H9 (cell line): ENCODE results near the gene HSP90AA1. TPM values are rescaled to one million over a fixed set of nuclear protein-coding genes. Genes with fewer than 3 reads are reported as not detected.
"Not testable (repeated sequence)": the region's sequence is repeated elsewhere in the genome, so short reads cannot be mapped to it uniquely, and the experiment has no call there.

Experiments used
- DNase-seq: peaks from one replicate; pipeline ENCODE4 v3.0.0-alpha.2; 2017
- H2AFZ ChIP-seq: one replicate; pipeline ENCODE4 v1.6.1; 2013; ENCODE audit warnings: mild to moderate bottlenecking, low read length, control low read depth, moderate library complexity
- H2AK5ac ChIP-seq: 2 replicates; pipeline ENCODE4 v1.6.1; 2013; ENCODE audit warnings: low read length, control low read depth, mixed read lengths; ENCODE audit not compliant: insufficient read length
- H2BK120ac ChIP-seq: one replicate; pipeline ENCODE4 v1.6.1; 2013; ENCODE audit warnings: low read depth, mild to moderate bottlenecking, low read length, control low read depth, inconsistent platforms; ENCODE audit not compliant: poor library complexity, severe bottlenecking
- H2BK12ac ChIP-seq: 2 replicates; pipeline ENCODE4 v1.6.1; 2013; ENCODE audit warnings: low read length, control low read depth, mixed read lengths, low read depth; ENCODE audit not compliant: insufficient read length
- H2BK15ac ChIP-seq: 2 replicates; pipeline ENCODE4 v1.6.1; 2013; ENCODE audit warnings: low read depth, low read length, control low read depth
- H2BK20ac ChIP-seq: one replicate; pipeline ENCODE4 v1.6.1; 2013; ENCODE audit warnings: low read depth, mild to moderate bottlenecking, low read length, control low read depth, inconsistent platforms; ENCODE audit not compliant: poor library complexity, severe bottlenecking
- H2BK5ac ChIP-seq: 2 replicates; pipeline ENCODE4 v1.6.1; 2013; ENCODE audit warnings: low read length, control low read depth, mixed read lengths; ENCODE audit not compliant: insufficient read length
- H3K14ac ChIP-seq: 2 replicates; pipeline ENCODE4 v1.6.1; 2013; ENCODE audit warnings: low read length, control low read depth; ENCODE audit not compliant: insufficient read depth
- H3K18ac ChIP-seq: 2 replicates; pipeline ENCODE4 v1.6.1; 2013; ENCODE audit warnings: low read depth, mild to moderate bottlenecking, mixed read lengths, low read length, control low read depth; ENCODE audit not compliant: insufficient read length
- H3K23ac ChIP-seq: 2 replicates; pipeline ENCODE4 v1.6.1; 2013; ENCODE audit warnings: low read length, control low read depth, mixed read lengths, low read depth; ENCODE audit not compliant: insufficient read length
- H3K23me2 ChIP-seq: 2 replicates; pipeline ENCODE4 v1.6.1; 2013; ENCODE audit warnings: low read depth, mild to moderate bottlenecking, mixed read lengths, low read length, control low read depth; ENCODE audit not compliant: insufficient read length, poor library complexity, severe bottlenecking
- H3K27ac ChIP-seq: 2 replicates; pipeline ENCODE4 v1.5.1; 2013; ENCODE audit warnings: low read length, control low read depth, mixed read lengths, low read depth; ENCODE audit not compliant: insufficient read length
- H3K27me3 ChIP-seq: 2 replicates; pipeline ENCODE4 v1.6.1; 2013; ENCODE audit warnings: low read length, control low read depth, inconsistent platforms; ENCODE audit not compliant: insufficient read depth
- H3K4ac ChIP-seq: 2 replicates; pipeline ENCODE4 v1.6.1; 2013; ENCODE audit warnings: low read depth, mild to moderate bottlenecking, control low read depth, inconsistent platforms, low read length, moderate library complexity
- H3K4me1 ChIP-seq: 2 replicates; pipeline ENCODE4 v1.6.1; 2013; ENCODE audit warnings: low read length, control low read depth, inconsistent platforms; ENCODE audit not compliant: insufficient read depth
- H3K4me2 ChIP-seq: 2 replicates; pipeline ENCODE4 v1.6.1; 2013; ENCODE audit warnings: low read length, control low read depth, mixed read lengths; ENCODE audit not compliant: insufficient read length, insufficient read depth
- H3K56ac ChIP-seq: 2 replicates; pipeline ENCODE4 v1.6.1; 2013; ENCODE audit warnings: low read depth, mild to moderate bottlenecking, mixed read lengths, low read length, control low read depth; ENCODE audit not compliant: insufficient read length
- H3K79me1 ChIP-seq: 2 replicates; pipeline ENCODE4 v1.6.1; 2013; ENCODE audit warnings: low read depth, mild to moderate bottlenecking, moderate library complexity, low read length, control low read depth, inconsistent platforms; ENCODE audit not compliant: insufficient read depth, poor library complexity, severe bottlenecking
- H3K79me2 ChIP-seq: 2 replicates; pipeline ENCODE4 v1.6.1; 2013; ENCODE audit warnings: low read length, control low read depth, inconsistent platforms; ENCODE audit not compliant: insufficient read depth
- H3K9ac ChIP-seq: 2 replicates; pipeline ENCODE4 v1.6.1; 2013; ENCODE audit warnings: low read length, control low read depth, mixed read lengths; ENCODE audit not compliant: insufficient read length; ENCODE audit errors: extremely low read depth
- H3K9me3 ChIP-seq: one replicate; pipeline ENCODE4 v1.6.1; 2013; ENCODE audit warnings: low read depth, low read length, inconsistent platforms; ENCODE audit not compliant: control insufficient read depth
- H3T11ph ChIP-seq: one replicate; pipeline ENCODE4 v1.6.1; 2013; ENCODE audit warnings: mild to moderate bottlenecking, low read length, control low read depth, inconsistent platforms
- H4K20me1 ChIP-seq: one replicate; pipeline ENCODE4 v1.6.1; 2013; ENCODE audit not compliant: control insufficient read depth, insufficient read length, insufficient read depth
- H4K5ac ChIP-seq: 2 replicates; pipeline ENCODE4 v1.6.1; 2013; ENCODE audit warnings: low read depth, mild to moderate bottlenecking, mixed read lengths, low read length, control low read depth; ENCODE audit not compliant: insufficient read length
- H4K8ac ChIP-seq: replicated peaks from 2 replicates; pipeline ENCODE4 v1.6.1; 2013; ENCODE audit warnings: low read length, control low read depth, mixed read lengths, low read depth; ENCODE audit not compliant: insufficient read length
- H4K91ac ChIP-seq: 2 replicates; pipeline ENCODE4 v1.6.1; 2013; ENCODE audit warnings: low read depth, mild to moderate bottlenecking, moderate library complexity, mixed read lengths, low read length, control low read depth; ENCODE audit not compliant: insufficient read length
- H3K27ac Mint-ChIP-seq, 3 experiments: 2 replicates in 2 of 3; 3 replicates in 1 of 3; pipeline ENCODE4 v1.8.0; 2020 to 2021; ENCODE audit warnings: mixed read lengths in 3 of 3, mild to moderate bottlenecking in 1 of 3, moderate library complexity in 1 of 3
- H3K27me3 Mint-ChIP-seq: 2 replicates; pipeline ENCODE4 v1.8.0; 2021; ENCODE audit warnings: low read depth, mild to moderate bottlenecking, moderate library complexity, mixed read lengths
- H3K36me3 Mint-ChIP-seq, 3 experiments: 2 replicates in 2 of 3; 3 replicates in 1 of 3; pipeline ENCODE4 v1.8.0; 2020 to 2021; ENCODE audit warnings: low read depth in 3 of 3, mixed read lengths in 3 of 3; ENCODE audit not compliant: insufficient read depth in 1 of 3
- H3K4me1 Mint-ChIP-seq, 2 experiments: 2 replicates each; pipeline ENCODE4 v1.8.0; 2020; ENCODE audit warnings: mixed read lengths in 2 of 2
- H3K4me3 Mint-ChIP-seq, 2 experiments: 2 replicates in 1 of 2; 3 replicates in 1 of 2; pipeline ENCODE4 v1.8.0; 2020 to 2021; ENCODE audit warnings: mild to moderate bottlenecking in 2 of 2, mixed read lengths in 2 of 2, moderate library complexity in 1 of 2
- H3K9me3 Mint-ChIP-seq, 2 experiments: 2 replicates in 1 of 2; 3 replicates in 1 of 2; pipeline ENCODE4 v1.8.0; 2020; ENCODE audit warnings: mild to moderate bottlenecking in 2 of 2, mixed read lengths in 2 of 2, moderate library complexity in 1 of 2
- WGBS: extraction: QIAGEN DNeasy Blood & Tissue Kit; methylation state at CpG from one replicate; pipeline ENCODE4 v1.1.7; 2013; ENCODE audit warnings: missing lambda C conversion rate, low lambda C conversion rate, mixed read lengths; ENCODE audit not compliant: insufficient read length; ENCODE audit errors: extremely low coverage; 5-methylcytosine and 5-hydroxymethylcytosine counted together
- long read RNA-seq: library from polyadenylated mRNA; unstranded; transcript quantifications from one replicate; pipeline ENCODE4 v2.0.0, GENCODE V29; 2020
- total RNA-seq: library from RNA; stranded (reverse); gene quantifications from 2 replicates; pipeline ENCODE4 v1.2.1, GENCODE V29; 2021
- TF ChIP-seq, protein P1 (sequence below): fragments of 200-600 bp; sonication (generic); conservative IDR thresholded peaks from 3 replicates; pipeline ENCODE4 v1.8.0; 2021; ENCODE audit warnings: antibody characterized with exemption, mild to moderate bottlenecking

HSP90AA1 gene
- 953 and 955 TPM in 2 replicates for total RNA-seq
- long read RNA-seq, transcript HSP90AA1-201 (11 exons, 3,379 nt), result major isoform, 24 of 672 reads
- long read RNA-seq, transcript HSP90AA1-205 (2 exons, 429 nt), result minor isoform, 11 of 672 reads
- long read RNA-seq, partial matches to known transcripts, result 619 of 672 reads
- long read RNA-seq, other reads (novel, unspliced or antisense), result 18 of 672 reads

DNA sequence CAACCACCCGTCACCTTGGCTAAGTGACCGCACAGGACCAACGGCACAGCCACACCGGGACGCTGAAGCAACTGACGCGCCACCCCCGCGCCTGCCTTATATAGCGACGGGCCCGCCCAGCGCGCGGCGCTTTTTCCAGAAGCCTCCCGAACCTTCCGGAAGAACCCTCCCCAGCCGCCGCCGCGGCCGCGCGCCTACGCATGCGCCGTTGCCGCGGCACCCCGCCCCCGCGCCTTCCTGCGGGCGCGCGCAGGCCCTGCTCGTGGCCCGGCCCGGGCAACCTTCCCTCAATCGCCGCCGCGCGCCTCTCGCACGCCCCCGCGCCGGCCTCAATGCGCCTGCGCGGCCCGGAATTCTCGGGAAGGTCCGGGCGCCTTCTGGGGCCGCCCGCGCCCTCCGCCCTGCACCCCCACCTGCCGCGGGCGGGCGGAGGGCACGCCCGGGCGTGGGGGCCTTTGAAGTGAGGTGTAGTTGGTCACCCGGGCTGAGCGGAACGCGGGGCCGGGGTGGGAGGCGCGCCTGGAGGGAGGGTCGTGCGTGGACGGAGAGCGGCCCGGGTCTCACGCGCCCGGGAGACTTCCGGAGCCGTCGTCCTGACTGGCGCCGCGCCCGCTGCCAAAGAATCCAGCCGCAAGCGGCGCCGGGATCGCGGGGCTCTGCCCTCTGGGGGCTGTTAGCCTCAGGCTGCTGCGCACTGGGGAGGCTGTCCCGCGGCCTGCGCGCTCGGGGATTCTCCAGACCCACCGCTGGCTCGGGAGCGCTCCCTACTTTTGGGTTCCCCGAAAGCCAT, at the start of gene HSP90AA1:
HSP90AA1 (minus strand) TSS at position 73 of the 790 bp plus-strand sequence. CDS start 666 bp downstream, outside the sequence.
- DNase-seq, result peak; percentile 90
- H2AK5ac ChIP-seq, result no peak within 1 kb of the TSS

DNA sequence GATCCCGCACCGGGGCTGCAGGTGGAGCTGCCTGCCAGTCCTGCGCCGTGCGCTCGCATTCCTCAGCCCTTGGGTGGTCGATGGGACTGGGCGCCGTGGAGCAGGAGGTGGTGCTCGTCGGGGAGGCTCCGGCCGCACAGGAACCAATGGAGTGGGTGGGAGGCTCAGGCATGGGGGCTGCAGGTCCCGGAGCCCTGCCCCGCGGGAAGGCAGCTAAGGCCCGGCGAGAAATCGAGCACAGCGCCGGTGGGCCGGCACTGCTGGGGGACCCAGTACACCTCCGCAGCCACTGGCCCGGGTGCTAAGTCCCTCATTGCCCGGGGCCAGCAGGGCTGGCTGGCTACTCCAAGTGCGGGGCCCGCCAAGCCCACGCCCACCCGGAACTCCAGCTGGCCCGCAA, 48.6 kb upstream of the HSP90AA1 start:
- not testable (repeated sequence) for H3K4me3 Mint-ChIP-seq

More for the DNA sequence above, at the start of gene HSP90AA1:
- H3K9me3 ChIP-seq, result no peaks in the 10 kb centered on the region
- Mint-ChIP-seq H3K27me3 (peaks cover 4% of the 10 kb centered on the region), H3K4me1 (peaks cover 40 to 52% of the 10 kb centered on the region in 2 experiments), H3K27ac (peak within 1 kb of the TSS; percentile 65 to 98 (median 92); a peak in 6 of 7 replicates), H3K9me3 (no peaks in the 10 kb centered on the region; a peak in 2 of 5 replicates), H3K4me3 (peak within 1 kb of the TSS; percentile 95 to 96), H3K36me3 (peaks cover 38 to 46% (median 42%) of the 10 kb centered on the region in 3 experiments)
- H2AFZ ChIP-seq, result no peak within 1 kb of the TSS
- no peak within 1 kb of the TSS for H2BK15ac ChIP-seq
- TF ChIP-seq, protein P1, sequence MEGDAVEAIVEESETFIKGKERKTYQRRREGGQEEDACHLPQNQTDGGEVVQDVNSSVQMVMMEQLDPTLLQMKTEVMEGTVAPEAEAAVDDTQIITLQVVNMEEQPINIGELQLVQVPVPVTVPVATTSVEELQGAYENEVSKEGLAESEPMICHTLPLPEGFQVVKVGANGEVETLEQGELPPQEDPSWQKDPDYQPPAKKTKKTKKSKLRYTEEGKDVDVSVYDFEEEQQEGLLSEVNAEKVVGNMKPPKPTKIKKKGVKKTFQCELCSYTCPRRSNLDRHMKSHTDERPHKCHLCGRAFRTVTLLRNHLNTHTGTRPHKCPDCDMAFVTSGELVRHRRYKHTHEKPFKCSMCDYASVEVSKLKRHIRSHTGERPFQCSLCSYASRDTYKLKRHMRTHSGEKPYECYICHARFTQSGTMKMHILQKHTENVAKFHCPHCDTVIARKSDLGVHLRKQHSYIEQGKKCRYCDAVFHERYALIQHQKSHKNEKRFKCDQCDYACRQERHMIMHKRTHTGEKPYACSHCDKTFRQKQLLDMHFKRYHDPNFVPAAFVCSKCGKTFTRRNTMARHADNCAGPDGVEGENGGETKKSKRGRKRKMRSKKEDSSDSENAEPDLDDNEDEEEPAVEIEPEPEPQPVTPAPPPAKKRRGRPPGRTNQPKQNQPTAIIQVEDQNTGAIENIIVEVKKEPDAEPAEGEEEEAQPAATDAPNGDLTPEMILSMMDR, result no peak; the same call in 2 of the 3 replicates
- H3K9ac ChIP-seq, result peak within 1 kb of the TSS; percentile 85
- H3K18ac ChIP-seq, result peak within 1 kb of the TSS; percentile 75
- no peak within 1 kb of the TSS for H2BK20ac ChIP-seq
- no peak within 1 kb of the TSS for H3K27ac ChIP-seq
- H3K79me2 ChIP-seq, result peaks cover 9% of the 10 kb centered on the region; the same call in 1 of the 2 replicates
- H2BK5ac ChIP-seq, result no peak within 1 kb of the TSS
- no peak within 1 kb of the TSS for H4K5ac ChIP-seq
- H2BK120ac ChIP-seq, result no peak within 1 kb of the TSS
- peak within 1 kb of the TSS; percentile 86 for H3K14ac ChIP-seq
- peak within 1 kb of the TSS; percentile 70 for H3K4me2 ChIP-seq
- H3K79me1 ChIP-seq, result no peaks in the 10 kb centered on the region
- H4K8ac ChIP-seq, result no peak within 1 kb of the TSS
- H3K23me2 ChIP-seq, result peaks cover 8% of the 10 kb centered on the region
- H3K27me3 ChIP-seq, result no peaks in the 10 kb centered on the region
- H3K23ac ChIP-seq, result no peak within 1 kb of the TSS
- H3K56ac ChIP-seq, result no peak within 1 kb of the TSS
- WGBS, result no CpG with 5 or more reads among the region's 106 CpGs
- no peak within 1 kb of the TSS for H2BK12ac ChIP-seq
- H3K4me1 ChIP-seq, result no peaks in the 10 kb centered on the region
- H4K20me1 ChIP-seq, result no peaks in the 10 kb centered on the region
- no peak within 1 kb of the TSS for H4K91ac ChIP-seq
- H3T11ph ChIP-seq, result no peak within 1 kb of the TSS
- no peak within 1 kb of the TSS for H3K4ac ChIP-seq

More for the DNA sequence above, 48.6 kb upstream of the HSP90AA1 start:
- not testable (repeated sequence) for H3K27me3 Mint-ChIP-seq, H4K91ac ChIP-seq, H3K18ac ChIP-seq, H4K5ac ChIP-seq, DNase-seq, H3K4ac ChIP-seq, H2BK12ac ChIP-seq, H3K9me3 Mint-ChIP-seq, H2BK5ac ChIP-seq, H4K8ac ChIP-seq, H2AFZ ChIP-seq, H3K23ac ChIP-seq, H2AK5ac ChIP-seq, H2BK15ac ChIP-seq, H2BK120ac ChIP-seq, H3K79me1 ChIP-seq, H3K4me2 ChIP-seq, H3K56ac ChIP-seq, H3K79me2 ChIP-seq, H3K27ac Mint-ChIP-seq, H3K4me1 ChIP-seq, H3K23me2 ChIP-seq, H3K27ac ChIP-seq, H3K14ac ChIP-seq, H4K20me1 ChIP-seq, H3K9ac ChIP-seq, H3T11ph ChIP-seq, H3K9me3 ChIP-seq, H2BK20ac ChIP-seq, H3K27me3 ChIP-seq
- Mint-ChIP-seq H3K4me1 (peaks cover 6 to 10% of the 10 kb centered on the region in 2 experiments), H3K36me3 (peaks cover 15 to 16% (median 15%) of the 10 kb centered on the region in 3 experiments; a peak in 6 of 7 replicates)
- no CpG with 5 or more reads among the region's 30 CpGs for WGBS
